GM21423 (cell line): Measurements from ENCODE around the gene GARIN3.

Source experiments
- ATAC-seq: cut with Tn5 transposase; IDR thresholded peaks from one replicate; pipeline ENCODE4 v1.9.1; 2021; ENCODE audit warnings: mild to moderate bottlenecking, moderate library complexity; ENCODE audit not compliant: unreplicated experiment

Gene GARIN3

GRCh38 chr5:157150995-157151394 lies 15.1 kb downstream of the GARIN3 start:
- ATAC-seq: no peak

- ATAC-seq: peak; percentile 61
Measured at GRCh38 chr5:157148734-157149615, 17.1 kb downstream of the GARIN3 start.

- ATAC-seq: peak; percentile 37
Measured at GRCh38 chr5:157143127-157143971, 22.7 kb downstream of the GARIN3 start.

- peak; percentile 100 for ATAC-seq
Measured at GRCh38 chr5:157142317-157143126, 23.5 kb downstream of the GARIN3 start, which contains the start of gene MED7. Gene MED7, minus strand, starts transcription at chr5:157142865. Its CDS starts 3,434 bp downstream, at chr5:157139431.

GRCh38 chr5:157137691-157138090 lies 28.4 kb downstream of the GARIN3 start:
- no peak for ATAC-seq

GRCh38 chr5:157132281-157132612 lies 33.8 kb downstream of the GARIN3 start:
- ATAC-seq: no peak

- no peak for ATAC-seq
Measured at GRCh38 chr5:157130925-157131324, 35.1 kb downstream of the GARIN3 start.

GRCh38 chr5:157121709-157122108 lies 44.4 kb downstream of the GARIN3 start:
- no peak for ATAC-seq

- no peak for ATAC-seq
Measured at GRCh38 chr5:157120102-157120501, 46.0 kb downstream of the GARIN3 start.

GRCh38 chr5:157116483-157116954 lies 49.5 kb downstream of the GARIN3 start:
- ATAC-seq: no peak

GRCh38 chr5:157115502-157115901 lies 50.6 kb downstream of the GARIN3 start:
- ATAC-seq: no peak

- no peak for ATAC-seq
Measured at GRCh38 chr5:157115012-157115411, 51.1 kb downstream of the GARIN3 start.

GRCh38 chr5:157113002-157113401 lies 53.1 kb downstream of the GARIN3 start:
- no peak for ATAC-seq
